ENCODE data around the gene ARHGAP18. TPM values are rescaled to one million over a fixed set of nuclear protein-coding genes. Genes with fewer than 3 reads are reported as not detected.

Gene ARHGAP18
- total and polyA plus RNA-seq, 2 experiments from 2014 or later, result 4.3 to 5.0 TPM

- TF ChIP-seq CTCF (conservative IDR thresholded peaks at IDR 0.05; ENCODE audit: low read depth in 2 of 2), result no peak
- no peak for TF ChIP-seq CREB1 (CRISPR knock-in tag; IDR thresholded peaks at IDR 0.05; ENCODE audit: low read depth)
- TF ChIP-seq ZNF331 (CRISPR knock-in tag; IDR thresholded peaks at IDR 0.05; ENCODE audit: low read depth), result no peak
- no peak for TF ChIP-seq EZH2phosphoT487 (IDR thresholded peaks at IDR 0.05; ENCODE audit: unreplicated experiment)
- TF ChIP-seq POLR2AphosphoS5 (IDR thresholded peaks at IDR 0.05; ENCODE audit: low read depth), result no peak
- TF ChIP-seq ETS1 (IDR thresholded peaks at IDR 0.05), result no peak
- no peak for TF ChIP-seq NANOG (IDR thresholded peaks at IDR 0.05; ENCODE audit: borderline replicate concordance)
- no peak for TF ChIP-seq STAT1 (IDR thresholded peaks at IDR 0.05; ENCODE audit: unreplicated experiment)
Measured at GRCh38 chr6:129696843-129697242, 13.1 kb downstream of the ARHGAP18 start (continued).

GRCh38 chr6:129696028-129696418, 14.0 kb downstream of the ARHGAP18 start:
- H3K9me2 ChIP-seq (ENCODE audit: insufficient read depth), result no peaks in the 10 kb centered on the region
- no peak for TF ChIP-seq ZNF462 (CRISPR knock-in tag; IDR thresholded peaks at IDR 0.05)
- TF ChIP-seq ETS1 (IDR thresholded peaks at IDR 0.05), result no peak
- no peak overlapping the region for H3K4me3 Mint-ChIP-seq
- no peaks in the 10 kb centered on the region for H3K27me3 Mint-ChIP-seq (ENCODE audit: insufficient read depth, low read depth, poor library complexity)
- no peaks in the 10 kb centered on the region for H3F3A ChIP-seq (replicated peaks; ENCODE audit: low read depth)
- H3K4me2 ChIP-seq, result no peak overlapping the region
- no peaks in the 10 kb centered on the region for H3K79me2 ChIP-seq (replicated peaks; ENCODE audit: insufficient read depth)
- H3K4me1 Mint-ChIP-seq, result peaks cover 22% of the 10 kb centered on the region
- H3K9me3 Mint-ChIP-seq, result no peaks in the 10 kb centered on the region
- H3K4me3 ChIP-seq, result no peak overlapping the region
- no peaks in the 10 kb centered on the region for H4K20me1 ChIP-seq (replicated peaks; ENCODE audit: insufficient read depth)
- no peak for DNase-seq (ENCODE audit: low spot score)
- ATAC-seq, result no peak
- H3K27me3 ChIP-seq (ENCODE audit: insufficient read depth), result no peaks in the 10 kb centered on the region
- H3K27ac ChIP-seq (ENCODE audit: low read depth), result no peak overlapping the region
- no peaks in the 10 kb centered on the region for H3K36me3 Mint-ChIP-seq (ENCODE audit: low read depth)
- H2AFZ ChIP-seq, result no peak overlapping the region
- peaks cover 2% of the 10 kb centered on the region; the same call in 1 of the 2 replicates for H3K4me1 ChIP-seq (ENCODE audit: insufficient read depth)
- no peak overlapping the region for H3K27ac Mint-ChIP-seq
- no peaks in the 10 kb centered on the region for H3K36me3 ChIP-seq (ENCODE audit: insufficient read depth)
